Glutamatergic neuron (in vitro differentiated cells): ENCODE results near the gene ZNF223. TPM values are rescaled to one million over a fixed set of nuclear protein-coding genes. Genes with fewer than 3 reads are reported as not detected.

Experiments
- DNase-seq: peaks from one replicate; pipeline ENCODE4 v3.0.0; 2022
- H3K27ac Mint-ChIP-seq: one replicate; pipeline ENCODE4 v1.8.0; 2020; ENCODE audit warnings: mild to moderate bottlenecking, mixed read lengths, inconsistent platforms; ENCODE audit not compliant: unreplicated experiment
- H3K27me3 Mint-ChIP-seq: one replicate; pipeline ENCODE4 v1.8.0; 2020; ENCODE audit warnings: mild to moderate bottlenecking, moderate library complexity, mixed read lengths, inconsistent platforms; ENCODE audit not compliant: unreplicated experiment
- H3K36me3 Mint-ChIP-seq: one replicate; pipeline ENCODE4 v1.8.0; 2020; ENCODE audit warnings: mild to moderate bottlenecking, mixed read lengths, inconsistent platforms; ENCODE audit not compliant: unreplicated experiment
- H3K4me1 Mint-ChIP-seq: one replicate; pipeline ENCODE4 v1.8.0; 2020; ENCODE audit warnings: mild to moderate bottlenecking, low read depth, mixed read lengths, inconsistent platforms; ENCODE audit not compliant: unreplicated experiment
- H3K4me3 Mint-ChIP-seq: one replicate; pipeline ENCODE4 v1.8.0; 2020; ENCODE audit warnings: mild to moderate bottlenecking, mixed read lengths, inconsistent platforms; ENCODE audit not compliant: unreplicated experiment
- H3K9me3 Mint-ChIP-seq: one replicate; pipeline ENCODE4 v1.8.0; 2020; ENCODE audit warnings: mild to moderate bottlenecking, moderate library complexity, mixed read lengths, inconsistent platforms; ENCODE audit not compliant: unreplicated experiment
- total RNA-seq: library from RNA; stranded (reverse); fragmentation: NEBNext Ultra II Directional; extraction: Animal tissue kit (Norgen Biotek cat#: 25700); gene quantifications from one replicate; pipeline ENCODE4 v1.2.1, GENCODE V29; 2021; ENCODE audit not compliant: unreplicated experiment
- TF ChIP-seq, protein P1 (sequence below): fragments of 200-600 bp; sonication (generic); IDR thresholded peaks from one replicate; pipeline ENCODE4 v1.5.0; 2021; ENCODE audit not compliant: partially characterized antibody, unreplicated experiment

ZNF223 gene
- total RNA-seq, 1 donor from 2014 or later, result 7.6 TPM

DNA sequence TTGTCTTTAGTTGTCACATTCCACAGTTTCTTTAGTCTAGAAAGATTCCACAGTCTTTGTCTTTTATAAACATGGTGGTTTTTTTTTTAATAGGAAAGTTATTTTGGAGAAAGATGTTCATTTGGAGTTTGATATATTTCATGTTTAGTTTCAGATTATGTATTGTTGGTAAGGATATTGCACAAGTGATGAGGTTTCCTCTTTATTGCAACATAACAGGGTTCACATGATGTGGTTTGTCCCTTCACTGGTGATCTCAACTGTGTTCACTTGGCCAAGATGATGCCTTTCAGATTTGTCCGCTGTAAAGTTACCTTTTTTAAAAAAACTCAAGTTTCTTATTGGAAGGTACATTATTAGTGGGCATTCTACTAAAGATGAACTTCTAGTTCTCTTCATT, 45.9 kb upstream of the ZNF223 start:
- no peak overlapping the region for H3K4me3 Mint-ChIP-seq
- no peak overlapping the region for H3K27ac Mint-ChIP-seq
- H3K27me3 Mint-ChIP-seq, result peaks cover 5% of the 10 kb centered on the region
- TF ChIP-seq, protein P1, sequence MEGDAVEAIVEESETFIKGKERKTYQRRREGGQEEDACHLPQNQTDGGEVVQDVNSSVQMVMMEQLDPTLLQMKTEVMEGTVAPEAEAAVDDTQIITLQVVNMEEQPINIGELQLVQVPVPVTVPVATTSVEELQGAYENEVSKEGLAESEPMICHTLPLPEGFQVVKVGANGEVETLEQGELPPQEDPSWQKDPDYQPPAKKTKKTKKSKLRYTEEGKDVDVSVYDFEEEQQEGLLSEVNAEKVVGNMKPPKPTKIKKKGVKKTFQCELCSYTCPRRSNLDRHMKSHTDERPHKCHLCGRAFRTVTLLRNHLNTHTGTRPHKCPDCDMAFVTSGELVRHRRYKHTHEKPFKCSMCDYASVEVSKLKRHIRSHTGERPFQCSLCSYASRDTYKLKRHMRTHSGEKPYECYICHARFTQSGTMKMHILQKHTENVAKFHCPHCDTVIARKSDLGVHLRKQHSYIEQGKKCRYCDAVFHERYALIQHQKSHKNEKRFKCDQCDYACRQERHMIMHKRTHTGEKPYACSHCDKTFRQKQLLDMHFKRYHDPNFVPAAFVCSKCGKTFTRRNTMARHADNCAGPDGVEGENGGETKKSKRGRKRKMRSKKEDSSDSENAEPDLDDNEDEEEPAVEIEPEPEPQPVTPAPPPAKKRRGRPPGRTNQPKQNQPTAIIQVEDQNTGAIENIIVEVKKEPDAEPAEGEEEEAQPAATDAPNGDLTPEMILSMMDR, result no peak
- DNase-seq, result no peak
- peaks cover 5% of the 10 kb centered on the region for H3K9me3 Mint-ChIP-seq
- H3K4me1 Mint-ChIP-seq, result peaks cover 3% of the 10 kb centered on the region
- H3K36me3 Mint-ChIP-seq, result peaks cover 37% of the 10 kb centered on the region

DNA sequence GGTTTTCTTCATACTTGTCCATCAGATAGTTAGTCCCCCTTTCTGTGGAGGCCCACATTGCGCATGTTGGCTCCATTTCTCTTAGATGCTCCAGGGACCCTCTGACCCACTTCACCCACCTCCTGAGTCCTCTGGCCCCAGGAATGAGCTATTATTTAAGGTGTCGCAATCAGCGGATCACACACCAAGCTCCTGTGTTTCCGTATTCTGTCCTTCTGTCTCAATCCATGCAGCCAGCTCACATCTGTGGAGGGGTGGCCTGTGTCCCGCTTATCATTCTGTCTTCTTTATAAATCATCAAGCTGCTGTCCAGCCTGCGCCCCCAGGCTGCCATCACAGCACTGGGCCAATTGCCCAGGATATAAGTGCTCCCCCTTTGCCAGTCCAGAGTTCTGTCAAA, 44.4 kb upstream of the ZNF223 start:
- TF ChIP-seq, protein P1, result no peak
- peaks cover 46% of the 10 kb centered on the region for H3K36me3 Mint-ChIP-seq
- DNase-seq, result no peak
- H3K4me1 Mint-ChIP-seq, result peaks cover 3% of the 10 kb centered on the region
- peaks cover 4% of the 10 kb centered on the region for H3K9me3 Mint-ChIP-seq
- peaks cover 5% of the 10 kb centered on the region for H3K27me3 Mint-ChIP-seq
- H3K4me3 Mint-ChIP-seq, result no peak overlapping the region
- H3K27ac Mint-ChIP-seq, result no peak overlapping the region

DNA sequence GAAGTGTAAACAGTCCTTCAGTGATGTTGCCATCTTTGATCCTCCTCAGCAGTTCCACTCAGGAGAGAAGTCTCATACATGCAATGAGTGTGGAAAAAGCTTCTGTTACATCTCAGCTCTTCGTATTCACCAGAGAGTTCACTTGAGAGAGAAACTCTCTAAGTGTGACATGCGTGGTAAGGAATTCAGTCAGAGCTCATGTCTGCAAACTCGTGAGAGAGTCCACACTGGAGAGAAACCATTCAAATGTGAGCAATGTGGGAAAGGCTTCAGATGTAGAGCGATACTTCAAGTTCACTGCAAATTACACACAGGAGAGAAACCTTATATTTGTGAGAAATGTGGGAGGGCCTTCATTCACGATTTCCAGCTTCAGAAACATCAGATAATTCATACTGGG, 41.4 kb upstream of the ZNF223 start:
- Mint-ChIP-seq H3K4me3 (peak overlapping the region; percentile 10), H3K36me3 (peaks cover 57% of the 10 kb centered on the region)

DNA sequence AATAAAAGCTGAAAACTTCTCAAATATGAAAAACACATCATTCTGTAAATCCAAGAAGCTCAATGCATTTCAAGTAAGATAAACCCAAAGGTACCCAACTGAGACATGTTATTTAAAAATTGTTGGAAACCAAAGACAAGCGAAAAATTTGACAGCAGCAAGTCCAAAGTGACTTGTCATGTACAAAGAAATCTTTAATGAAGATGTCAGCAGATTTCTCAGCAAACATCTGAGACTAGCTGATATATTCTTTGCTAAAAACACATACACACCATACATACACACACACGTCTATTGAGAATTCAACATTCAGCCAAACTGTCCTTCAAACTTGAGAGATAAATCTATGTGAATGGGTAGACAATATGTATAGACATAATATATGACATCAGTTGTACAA, 32.3 kb upstream of the ZNF223 start:
- Mint-ChIP-seq H3K4me1 (no peaks in the 10 kb centered on the region), H3K4me3 (no peak overlapping the region), H3K27ac (no peak overlapping the region)

More for the DNA sequence above, 41.4 kb upstream of the ZNF223 start:
- Mint-ChIP-seq H3K9me3 (peaks cover 8% of the 10 kb centered on the region), H3K27me3 (peaks cover 5% of the 10 kb centered on the region), H3K27ac (no peak overlapping the region), H3K4me1 (no peaks in the 10 kb centered on the region)
- DNase-seq, result no peak
- TF ChIP-seq, protein P1, result no peak

DNA sequence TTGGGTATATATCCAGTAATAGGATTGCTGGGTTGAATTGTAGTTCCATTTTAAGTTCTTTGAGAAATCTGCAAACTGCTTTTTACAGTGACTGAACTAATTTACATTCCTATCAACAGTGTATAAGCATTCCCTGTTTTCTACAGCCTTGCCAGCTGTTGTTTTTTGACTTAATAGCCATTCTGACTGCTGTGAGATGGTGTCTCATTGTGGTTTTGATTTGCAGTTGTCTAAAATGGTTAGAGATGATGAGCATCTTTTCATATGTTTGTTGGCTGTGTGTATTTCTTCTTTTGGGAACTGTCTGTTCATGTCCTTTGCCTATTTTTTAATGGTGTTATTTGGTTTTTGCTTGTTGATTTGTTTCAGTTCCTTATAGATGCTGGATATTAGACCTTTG, 30.6 kb upstream of the ZNF223 start:
- no peaks in the 10 kb centered on the region for H3K27me3 Mint-ChIP-seq
- H3K4me3 Mint-ChIP-seq, result peak overlapping the region; percentile 7
- TF ChIP-seq, protein P1, result no peak
- H3K4me1 Mint-ChIP-seq, result peaks cover 3% of the 10 kb centered on the region
- H3K36me3 Mint-ChIP-seq, result no peaks in the 10 kb centered on the region
- H3K27ac Mint-ChIP-seq, result no peak overlapping the region
- peaks cover 3% of the 10 kb centered on the region for H3K9me3 Mint-ChIP-seq
- no peak for DNase-seq

More for the DNA sequence above, 32.3 kb upstream of the ZNF223 start:
- Mint-ChIP-seq H3K9me3 (peaks cover 1% of the 10 kb centered on the region), H3K36me3 (no peaks in the 10 kb centered on the region), H3K27me3 (no peaks in the 10 kb centered on the region)
- TF ChIP-seq, protein P1, result no peak
- no peak for DNase-seq
